AG04450 (cell line): ENCODE results near the gene YBX1. TPM values are rescaled to one million over a fixed set of nuclear protein-coding genes. Genes with fewer than 3 reads are reported as not detected.

Experiments used
- CTCF ChIA-PET: fragments of 300-600, 350-600 bp; formaldehyde crosslinking; extraction: SDS; loops from one replicate; lab custom pipeline; 2022; ENCODE audit warnings: antibody characterized with exemption, inconsistent platforms; lab: Charles Lee
- POLR2A ChIA-PET: fragments of 350-600 bp; formaldehyde crosslinking; extraction: SDS; loops from one replicate; lab custom pipeline; 2021; ENCODE audit warnings: antibody characterized with exemption, inconsistent platforms; lab: Yijun Ruan, JAX
- DNase-seq: peaks from one replicate; pipeline ENCODE4 v3.0.0-alpha.2; 2011; ENCODE audit warnings: low read depth, low spot score
- H3K27ac ChIP-seq: one replicate; pipeline ENCODE4 v1.5.1; 2012; ENCODE audit warnings: low read depth, low read length, control low read depth
- H3K27me3 ChIP-seq: one replicate; pipeline ENCODE4 v1.6.0; 2012; ENCODE audit warnings: low read length; ENCODE audit not compliant: control insufficient read depth, insufficient read depth
- H3K4me3 ChIP-seq: 2 replicates; pipeline ENCODE4 v1.5.1; 2011; ENCODE audit warnings: mild to moderate bottlenecking, low read depth, low read length, control low read depth
- H3K9me3 ChIP-seq: 2 replicates; pipeline ENCODE4 v1.5.1; 2012; ENCODE audit warnings: low read length; ENCODE audit not compliant: control insufficient read depth, insufficient read depth
- polyA plus RNA-seq: library from polyadenylated mRNA; depleted of rRNA; stranded (reverse); fragments of >200 nt; gene quantifications from 2 replicates; pipeline ENCODE4 v1.2.3, GENCODE V29; 2011
- TF ChIP-seq, protein P1 (sequence below): IDR thresholded peaks from 2 replicates; pipeline ENCODE4 v1.5.1; 2011; ENCODE audit warnings: low read depth, low read length, control low read depth, inconsistent platforms

YBX1 gene
- polyA plus RNA-seq, 1 experiment, result 636 TPM

DNA sequence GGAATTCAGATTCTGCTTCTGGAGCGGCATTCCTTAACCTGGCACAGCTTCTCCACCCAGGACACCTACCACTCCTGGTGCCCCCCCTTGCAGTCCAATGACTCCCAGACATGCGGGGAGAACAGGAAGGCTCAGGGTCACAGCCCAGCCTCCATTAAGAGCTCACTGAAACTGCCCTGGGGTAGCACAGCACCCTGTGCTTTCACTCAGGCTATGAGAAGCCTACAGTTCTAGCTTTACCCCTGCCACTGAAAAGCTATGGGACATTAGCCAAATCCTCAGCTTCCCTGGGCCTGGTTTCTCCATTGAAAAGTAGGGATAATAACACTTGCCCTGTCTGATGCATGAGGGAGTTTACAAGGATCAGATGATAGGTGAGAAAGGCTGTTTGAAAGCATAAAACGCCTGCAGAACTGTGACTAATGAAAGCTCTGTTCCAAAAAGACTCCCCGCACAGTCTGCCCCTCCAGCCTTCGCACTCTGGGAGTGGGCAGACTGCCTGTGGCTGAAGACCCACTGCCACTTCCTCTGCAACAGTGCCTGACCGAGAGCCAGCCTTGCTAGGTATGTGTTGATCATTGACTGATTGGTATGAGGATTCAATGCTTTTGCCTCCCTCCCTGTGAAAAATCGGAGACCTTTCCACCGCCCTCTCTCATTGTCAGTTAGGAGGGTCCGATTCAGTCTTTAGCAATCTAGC lies 60.5 kb downstream of the YBX1 start:
- H3K27me3 ChIP-seq, result peaks cover 6% of the 10 kb centered on the region
- no peaks in the 10 kb centered on the region for H3K9me3 ChIP-seq
- CTCF ChIA-PET, result interaction anchor here (1.3 kb wide), 1 partner anchor 10 kb away, joined by 4 read pairs; no protein-coding TSS in a partner anchor
- H3K27ac ChIP-seq, result no peak overlapping the region
- TF ChIP-seq, protein P1, sequence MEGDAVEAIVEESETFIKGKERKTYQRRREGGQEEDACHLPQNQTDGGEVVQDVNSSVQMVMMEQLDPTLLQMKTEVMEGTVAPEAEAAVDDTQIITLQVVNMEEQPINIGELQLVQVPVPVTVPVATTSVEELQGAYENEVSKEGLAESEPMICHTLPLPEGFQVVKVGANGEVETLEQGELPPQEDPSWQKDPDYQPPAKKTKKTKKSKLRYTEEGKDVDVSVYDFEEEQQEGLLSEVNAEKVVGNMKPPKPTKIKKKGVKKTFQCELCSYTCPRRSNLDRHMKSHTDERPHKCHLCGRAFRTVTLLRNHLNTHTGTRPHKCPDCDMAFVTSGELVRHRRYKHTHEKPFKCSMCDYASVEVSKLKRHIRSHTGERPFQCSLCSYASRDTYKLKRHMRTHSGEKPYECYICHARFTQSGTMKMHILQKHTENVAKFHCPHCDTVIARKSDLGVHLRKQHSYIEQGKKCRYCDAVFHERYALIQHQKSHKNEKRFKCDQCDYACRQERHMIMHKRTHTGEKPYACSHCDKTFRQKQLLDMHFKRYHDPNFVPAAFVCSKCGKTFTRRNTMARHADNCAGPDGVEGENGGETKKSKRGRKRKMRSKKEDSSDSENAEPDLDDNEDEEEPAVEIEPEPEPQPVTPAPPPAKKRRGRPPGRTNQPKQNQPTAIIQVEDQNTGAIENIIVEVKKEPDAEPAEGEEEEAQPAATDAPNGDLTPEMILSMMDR, result no peak
- no peak overlapping the region for H3K4me3 ChIP-seq
- no peak for DNase-seq
- POLR2A ChIA-PET, result interaction anchor here (1.3 kb wide), 1 partner anchor 61 kb away, joined by 5 read pairs; the partner anchor contains the start of gene YBX1

- Histone ChIP-seq H3K27ac (no peak overlapping the region), H3K27me3 (peaks cover 6% of the 10 kb centered on the region), H3K4me3 (no peak overlapping the region), H3K9me3 (no peaks in the 10 kb centered on the region)
- TF ChIP-seq, protein P1, result no peak
- ChIA-PET CTCF (interaction anchor here (1.3 kb wide), 1 partner anchor 9 kb away, joined by 4 read pairs; no protein-coding TSS in a partner anchor), POLR2A (interaction anchor here (1.3 kb wide), 1 partner anchor 62 kb away, joined by 5 read pairs; the partner anchor contains the start of gene YBX1)
- no peak for DNase-seq
Measured at GRCh38 chr1:42743317-42744147, 61.3 kb downstream of the YBX1 start.

DNA sequence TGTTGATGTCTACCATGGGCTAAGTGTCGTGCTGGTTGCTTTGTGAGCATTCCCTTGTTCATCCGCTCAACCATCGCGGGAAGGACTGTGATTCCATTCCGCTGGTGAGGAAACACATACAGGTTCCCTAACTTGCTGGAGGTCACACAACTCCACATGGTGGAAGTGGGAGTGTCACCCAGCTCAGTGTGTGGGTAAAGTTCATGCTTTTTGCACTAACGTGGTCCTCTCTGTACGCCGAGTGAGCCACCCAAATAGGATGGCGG lies 61.9 kb downstream of the YBX1 start:
- Histone ChIP-seq H3K27me3 (peaks cover 6% of the 10 kb centered on the region), H3K27ac (no peak overlapping the region), H3K4me3 (no peak overlapping the region), H3K9me3 (no peaks in the 10 kb centered on the region)
- TF ChIP-seq, protein P1, result no peak
- DNase-seq, result no peak
- CTCF ChIA-PET, result no interaction called here
- POLR2A ChIA-PET, result no interaction called here

DNA sequence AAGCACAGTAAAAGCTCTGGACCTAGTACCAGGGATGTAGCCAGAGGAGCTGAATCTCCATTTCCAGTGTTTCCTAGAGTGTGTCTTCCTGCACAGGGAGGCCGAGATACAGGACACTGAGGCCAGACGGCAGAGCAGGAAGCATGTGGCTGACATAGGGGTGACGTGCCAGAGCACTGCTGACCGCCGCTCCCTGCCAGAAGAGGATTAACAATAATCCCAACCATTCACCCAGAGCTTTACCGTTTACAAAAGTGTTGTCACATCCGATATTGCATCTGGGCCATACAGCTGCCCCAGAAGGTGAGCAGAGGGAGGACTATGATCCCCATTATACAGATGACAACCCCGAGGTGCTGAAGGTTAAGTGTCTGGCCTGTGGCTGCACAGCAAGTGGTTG lies 63.6 kb downstream of the YBX1 start:
- POLR2A ChIA-PET, result interaction anchor here (1.2 kb wide), 2 partner anchors 14 to 64 kb away, joined by 4 read pairs; partner anchors contain the start of gene YBX1
- CTCF ChIA-PET, result interaction anchor here (0.8 to 1.8 kb wide), 4 partner anchors 12 to 168 kb away, joined by 3 to 8 read pairs (median 4); no protein-coding TSS in a partner anchor

More for the DNA sequence above, 63.6 kb downstream of the YBX1 start:
- Histone ChIP-seq H3K27ac (no peak overlapping the region), H3K4me3 (no peak overlapping the region), H3K9me3 (no peaks in the 10 kb centered on the region), H3K27me3 (no peaks in the 10 kb centered on the region)
- DNase-seq, result no peak
- TF ChIP-seq, protein P1, result no peak
